HepG2 (cell line): ENCODE measurements around the gene GPR137. TPM values are rescaled to one million over a fixed set of nuclear protein-coding genes. Genes with fewer than 3 reads are reported as not detected.

Experiments
- AFF4 ChIP-seq: sonication (generic); formaldehyde crosslinking; IDR thresholded peaks from 2 replicates; pipeline ENCODE4 v1.4.0; 2020; ENCODE audit warnings: missing genetic modification reagents
- GTF2F1 ChIP-seq: fragments of 150-350 bp; IDR thresholded peaks from 2 replicates; pipeline ENCODE4 v1.6.1; 2014; ENCODE audit warnings: low read length
- HDAC1 ChIP-seq: sonication (generic); formaldehyde crosslinking; IDR thresholded peaks from 2 replicates; pipeline ENCODE4 v1.5.1; 2020; ENCODE audit warnings: mild to moderate bottlenecking, missing genetic modification reagents
- HDAC6 ChIP-seq: fragments of 200-600 bp; sonication (generic); IDR thresholded peaks from 2 replicates; pipeline ENCODE4 v1.7.0; 2017; ENCODE audit warnings: mild to moderate bottlenecking, antibody characterized with exemption, low read length, low read depth
- KLF11 ChIP-seq: IDR thresholded peaks from 2 replicates; pipeline ENCODE4 v1.6.1; 2016; ENCODE audit warnings: missing compliant biosample characterization
- MIER3 ChIP-seq: IDR thresholded peaks from 2 replicates; pipeline ENCODE4 v1.6.1; 2016; ENCODE audit warnings: missing compliant biosample characterization, borderline replicate concordance
- NR2F1 ChIP-seq, 2 experiments: fragments of 450-650 bp in 1 of 2; formaldehyde crosslinking in 1 of 2; IDR thresholded peaks; 2 replicates each; pipeline versions ENCODE4 v1.5.0 to v1.6.1; 2016 to 2020; ENCODE audit warnings: mild to moderate bottlenecking in 1 of 2, missing compliant biosample characterization in 1 of 2, missing genetic modification reagents in 1 of 2, moderate library complexity in 1 of 2
- POLR2AphosphoS5 ChIP-seq: IDR thresholded peaks from 2 replicates; pipeline ENCODE4 v1.6.1; 2012; ENCODE audit warnings: low read depth, low read length
- RCOR2 ChIP-seq: IDR thresholded peaks from 2 replicates; pipeline ENCODE4 v1.6.1; 2016; ENCODE audit warnings: missing biosample characterization, missing genetic modification reagents
- SP5 ChIP-seq: IDR thresholded peaks from 2 replicates; pipeline ENCODE4 v1.6.1; 2016; ENCODE audit warnings: low read depth, borderline replicate concordance
- TGIF2 ChIP-seq: IDR thresholded peaks from 2 replicates; pipeline ENCODE4 v1.6.1; 2016; ENCODE audit warnings: control low read depth, missing compliant biosample characterization
- ZNF12 ChIP-seq: sonication (generic); formaldehyde crosslinking; IDR thresholded peaks from 2 replicates; pipeline ENCODE4 v1.5.0; 2020; ENCODE audit warnings: missing genetic modification reagents
- ZNF317 ChIP-seq: sonication (generic); formaldehyde crosslinking; IDR thresholded peaks from 2 replicates; pipeline ENCODE4 v1.5.0; 2020; ENCODE audit warnings: mild to moderate bottlenecking, missing genetic modification reagents
- ZNF343 ChIP-seq: sonication (generic); formaldehyde crosslinking; IDR thresholded peaks from 2 replicates; pipeline ENCODE4 v1.4.0; 2020; ENCODE audit warnings: mild to moderate bottlenecking, missing genetic modification reagents
- ZNF629 ChIP-seq: sonication (generic); formaldehyde crosslinking; conservative IDR thresholded peaks from 2 replicates; pipeline ENCODE4 v1.5.0; 2020; ENCODE audit warnings: missing genetic modification reagents
- ZNF670 ChIP-seq: sonication (generic); formaldehyde crosslinking; IDR thresholded peaks from 2 replicates; pipeline ENCODE4 v1.8.0; 2022; ENCODE audit warnings: mild to moderate bottlenecking, missing genetic modification reagents, borderline replicate concordance
- ZNF710 ChIP-seq: sonication (generic); formaldehyde crosslinking; IDR thresholded peaks from 2 replicates; pipeline ENCODE4 v1.5.0; 2020; ENCODE audit warnings: mild to moderate bottlenecking, missing genetic modification reagents, borderline replicate concordance
- ZNF770 ChIP-seq: sonication (generic); formaldehyde crosslinking; IDR thresholded peaks from 2 replicates; pipeline ENCODE4 v1.5.0; 2020; ENCODE audit warnings: mild to moderate bottlenecking, missing genetic modification reagents
- ZNF780A ChIP-seq: sonication (generic); formaldehyde crosslinking; IDR thresholded peaks from 2 replicates; pipeline ENCODE4 v1.8.0; 2022; ENCODE audit warnings: mild to moderate bottlenecking, missing genetic modification reagents, moderate library complexity
- ZUFSP ChIP-seq: sonication (generic); formaldehyde crosslinking; IDR thresholded peaks from 2 replicates; pipeline ENCODE4 v1.9.0; 2021; ENCODE audit warnings: missing genetic modification reagents, mild to moderate bottlenecking, borderline replicate concordance
- polyA plus RNA-seq, 8 experiments: library from polyadenylated mRNA; depleted of rRNA in 3 of 8; stranded (reverse) in 7 of 8; unstranded in 1 of 8; fragments of >200 nt; fragmentation: Illumina TruSeq in 4 of 8; extraction: Trizol in 4 of 8; gene quantifications; 2 replicates each; pipeline versions ENCODE4 v1.2.1 to v1.2.3, GENCODE V29; 2011 to 2016; ENCODE audit warnings: low read depth in 4 of 8, missing spikeins in 1 of 8, mixed read lengths in 1 of 8; ENCODE audit not compliant: insufficient read depth in 1 of 8
- total RNA-seq, 5 experiments: library from RNA; depleted of rRNA; stranded (reverse); fragments of >200 nt; fragmentation: Illumina TruSeq; extraction: Trizol; gene quantifications; 2 replicates each; pipeline ENCODE4 v1.2.3, GENCODE V29; 2016; ENCODE audit warnings: low read depth in 1 of 5

GPR137 gene
- total and polyA plus RNA-seq, 2 of the 13 experiments (the other 11 are each of a cell fraction or from before 2014, with no cell fraction given): 8.5 to 13.2 TPM

- no peak for TF ChIP-seq AFF4
- peak; percentile 52; the same call in 1 of the 2 replicates for TF ChIP-seq ZNF770 (CRISPR knock-in tag)
- no peak for TF ChIP-seq RCOR2 (CRISPR knock-in tag)
- TF ChIP-seq ZNF670 (CRISPR knock-in tag): peak; percentile 35; the same call in 1 of the 2 replicates
- TF ChIP-seq ZNF629: 0 out of 2 replicates have a peak, but pooled peaks have one; percentile 5
- no peak for TF ChIP-seq HDAC6
- peak; percentile 74; the same call in 1 of the 2 replicates for TF ChIP-seq TGIF2 (CRISPR knock-in tag)
- TF ChIP-seq ZUFSP: no peak
- TF ChIP-seq ZNF710 (CRISPR knock-in tag): peak; percentile 77; the same call in 1 of the 2 replicates
- no peak for TF ChIP-seq ZNF12 (CRISPR knock-in tag)
- TF ChIP-seq KLF11 (CRISPR knock-in tag): no peak
- TF ChIP-seq ZNF780A (CRISPR knock-in tag): no peak; the same call in 1 of the 2 replicates
- no peak; the same call in 1 of the 2 replicates for TF ChIP-seq HDAC1 (CRISPR knock-in tag)
- TF ChIP-seq ZNF343 (CRISPR knock-in tag): no peak
- peak; percentile 50 to 85; a peak in 3 of 4 replicates for TF ChIP-seq NR2F1 (CRISPR knock-in tag; IDR thresholded peaks at IDR 0.05)
- peak; percentile 62 for TF ChIP-seq ZNF317 (CRISPR knock-in tag)
- TF ChIP-seq MIER3 (CRISPR knock-in tag): no peak
- TF ChIP-seq POLR2AphosphoS5: peak; percentile 47; the same call in 1 of the 2 replicates
- no peak for TF ChIP-seq SP5 (CRISPR knock-in tag)
- no peak for TF ChIP-seq GTF2F1
Observed at GRCh38 chr11:64305691-64306562, 20.3 kb downstream of the GPR137 start (continued).
